Neural cell (in vitro differentiated cells): Measurements from ENCODE around the gene KCNAB1. TPM values are rescaled to one million over a fixed set of nuclear protein-coding genes. Genes with fewer than 3 reads are reported as not detected.
A peak's percentile ranks its signal among the peaks of the same experiment; 100 is the strongest.

Experiments
- H2AFZ ChIP-seq: fragments of 200-600, 300-800 bp; sonication (generic), shearing (Covaris generic); 2 replicates; pipeline ENCODE4 v1.6.0; 2014; ENCODE audit warnings: low read depth, mild to moderate bottlenecking, antibody characterized with exemption, low read length, moderate library complexity
- H3F3A ChIP-seq: fragments of 200-600 bp; shearing (Covaris generic); 2 replicates; pipeline ENCODE4 v1.6.1; 2016; ENCODE audit warnings: mild to moderate bottlenecking, moderate library complexity, mixed read lengths, antibody characterized with exemption, low read length; ENCODE audit not compliant: insufficient read depth, poor library complexity, severe bottlenecking
- H3K27ac ChIP-seq: fragments of 200-600, 300-800 bp; sonication (generic), shearing (Covaris generic); 2 replicates; pipeline ENCODE4 v1.5.1; 2014; ENCODE audit warnings: mild to moderate bottlenecking, low read length, moderate library complexity
- H3K27me3 ChIP-seq: fragments of 300-800, 200-600 bp; sonication (generic), shearing (Covaris generic); 2 replicates; pipeline ENCODE4 v1.6.0; 2014; ENCODE audit warnings: mild to moderate bottlenecking, low read depth, low read length, moderate library complexity; ENCODE audit not compliant: insufficient read depth
- H3K36me3 ChIP-seq: fragments of 300-800, 200-600 bp; sonication (generic), shearing (Covaris generic); 2 replicates; pipeline ENCODE4 v1.5.1; 2014; ENCODE audit warnings: mild to moderate bottlenecking, antibody characterized with exemption, low read length, moderate library complexity; ENCODE audit not compliant: insufficient read depth
- H3K4me2 ChIP-seq: fragments of 300-800, 200-600 bp; sonication (generic), shearing (Covaris generic); 2 replicates; pipeline ENCODE4 v1.6.0; 2014; ENCODE audit warnings: mild to moderate bottlenecking, low read length
- H3K4me3 ChIP-seq: fragments of 300-800, 200-600 bp; sonication (generic), shearing (Covaris generic); 2 replicates; pipeline ENCODE4 v1.5.1; 2014; ENCODE audit warnings: mild to moderate bottlenecking, low read length, moderate library complexity
- H3K79me2 ChIP-seq: fragments of 200-600 bp; shearing (Covaris generic); replicated peaks from 2 replicates; pipeline ENCODE4 v1.6.0; 2014; ENCODE audit warnings: mild to moderate bottlenecking, low read length, moderate library complexity; ENCODE audit not compliant: insufficient read depth
- H3K9ac ChIP-seq: fragments of 300-800, 200-600 bp; sonication (generic), shearing (Covaris generic); 2 replicates; pipeline ENCODE4 v1.6.1; 2016; ENCODE audit warnings: mild to moderate bottlenecking, low read length, mixed read lengths
- H3K9me2 ChIP-seq: fragments of 200-600 bp; shearing (Covaris generic); 2 replicates; pipeline ENCODE4 v1.6.1; 2016; ENCODE audit warnings: mild to moderate bottlenecking, low read length, mixed read lengths; ENCODE audit not compliant: insufficient read depth
- H3K9me3 ChIP-seq: fragments of 200-600, 300-800 bp; sonication (generic), shearing (Covaris generic); 2 replicates; pipeline ENCODE4 v1.6.1; 2016; ENCODE audit warnings: mild to moderate bottlenecking, mixed run types, low read length, moderate library complexity, mixed read lengths
- H4K20me1 ChIP-seq: fragments of 200-600 bp; shearing (Covaris generic); 2 replicates; pipeline ENCODE4 v1.6.1; 2016; ENCODE audit warnings: mild to moderate bottlenecking, mixed run types; ENCODE audit not compliant: insufficient read depth
- EP300 ChIP-seq: fragments of 450-650 bp; conservative IDR thresholded peaks from 2 replicates; pipeline ENCODE4 v1.6.1; 2014; ENCODE audit warnings: antibody characterized with exemption, mild to moderate bottlenecking, moderate library complexity; ENCODE audit not compliant: poor library complexity, severe bottlenecking
- EZH2 ChIP-seq: fragments of 200-600, 300-800 bp; shearing (Covaris generic), sonication (generic); IDR thresholded peaks from 2 replicates; pipeline ENCODE4 v1.6.1; 2014; ENCODE audit warnings: antibody characterized with exemption, low read length, borderline replicate concordance, mild to moderate bottlenecking; ENCODE audit not compliant: insufficient read depth, poor library complexity, severe bottlenecking
- MXI1 ChIP-seq: fragments of 450-650 bp; conservative IDR thresholded peaks from 2 replicates; pipeline ENCODE4 v1.6.1; 2014; ENCODE audit warnings: antibody characterized with exemption, mild to moderate bottlenecking; ENCODE audit not compliant: poor library complexity, severe bottlenecking
- POLR2AphosphoS5 ChIP-seq: IDR thresholded peaks from 2 replicates; pipeline ENCODE4 v1.6.1; 2012
- RAD21 ChIP-seq: fragments of 450-650 bp; conservative IDR thresholded peaks from 2 replicates; pipeline ENCODE4 v1.6.1; 2014; ENCODE audit warnings: antibody characterized with exemption, mild to moderate bottlenecking, moderate library complexity
- SMC3 ChIP-seq: fragments of 450-650 bp; conservative IDR thresholded peaks from 2 replicates; pipeline ENCODE4 v1.6.1; 2014; ENCODE audit warnings: antibody characterized with exemption, mild to moderate bottlenecking, moderate library complexity; ENCODE audit not compliant: poor library complexity
- TAF1 ChIP-seq: IDR thresholded peaks from 2 replicates; pipeline ENCODE4 v1.6.1; 2012; ENCODE audit warnings: low read depth
- polyA plus RNA-seq: library from polyadenylated mRNA; depleted of rRNA; stranded (reverse); fragments of >200 nt; gene quantifications from 2 replicates; pipeline ENCODE4 v1.2.3, GENCODE V29; 2014
- TF ChIP-seq, protein P1 (sequence below): fragments of 450-650 bp; IDR thresholded peaks from 2 replicates; pipeline ENCODE4 v1.5.1; 2014; ENCODE audit warnings: antibody characterized with exemption, mild to moderate bottlenecking, moderate library complexity; ENCODE audit not compliant: poor library complexity, severe bottlenecking
- TF ChIP-seq, protein P2 (sequence below): IDR thresholded peaks from 2 replicates; pipeline ENCODE4 v1.6.1; 2012; ENCODE audit warnings: borderline replicate concordance

The KCNAB1 gene
- polyA plus RNA-seq, 1 donor from 2014 or later: 14.9 TPM

- Histone ChIP-seq H3K9ac (peak within 1 kb of the TSS; percentile 77), H3K4me3 (peak within 1 kb of the TSS; percentile 84), H3K27ac (peak within 1 kb of the TSS; percentile 72), H3K4me2 (peak within 1 kb of the TSS; percentile 81), H3K36me3 (no peaks in the 10 kb centered on the region), H2AFZ (peak within 1 kb of the TSS; percentile 65), H3K79me2 (peaks cover 25% of the 10 kb centered on the region), H4K20me1 (no peaks in the 10 kb centered on the region), H3K9me3 (no peaks in the 10 kb centered on the region), H3F3A (no peaks in the 10 kb centered on the region), H3K27me3 (no peaks in the 10 kb centered on the region), H3K9me2 (no peaks in the 10 kb centered on the region)
- TF ChIP-seq RAD21: peak; percentile 63
- TF ChIP-seq EP300: no peak
- peak; percentile 80 for TF ChIP-seq POLR2AphosphoS5
- peak; percentile 94 for TF ChIP-seq MXI1
- peak; percentile 66 for TF ChIP-seq SMC3
- TF ChIP-seq EZH2: no peak
- TF ChIP-seq, protein P1, sequence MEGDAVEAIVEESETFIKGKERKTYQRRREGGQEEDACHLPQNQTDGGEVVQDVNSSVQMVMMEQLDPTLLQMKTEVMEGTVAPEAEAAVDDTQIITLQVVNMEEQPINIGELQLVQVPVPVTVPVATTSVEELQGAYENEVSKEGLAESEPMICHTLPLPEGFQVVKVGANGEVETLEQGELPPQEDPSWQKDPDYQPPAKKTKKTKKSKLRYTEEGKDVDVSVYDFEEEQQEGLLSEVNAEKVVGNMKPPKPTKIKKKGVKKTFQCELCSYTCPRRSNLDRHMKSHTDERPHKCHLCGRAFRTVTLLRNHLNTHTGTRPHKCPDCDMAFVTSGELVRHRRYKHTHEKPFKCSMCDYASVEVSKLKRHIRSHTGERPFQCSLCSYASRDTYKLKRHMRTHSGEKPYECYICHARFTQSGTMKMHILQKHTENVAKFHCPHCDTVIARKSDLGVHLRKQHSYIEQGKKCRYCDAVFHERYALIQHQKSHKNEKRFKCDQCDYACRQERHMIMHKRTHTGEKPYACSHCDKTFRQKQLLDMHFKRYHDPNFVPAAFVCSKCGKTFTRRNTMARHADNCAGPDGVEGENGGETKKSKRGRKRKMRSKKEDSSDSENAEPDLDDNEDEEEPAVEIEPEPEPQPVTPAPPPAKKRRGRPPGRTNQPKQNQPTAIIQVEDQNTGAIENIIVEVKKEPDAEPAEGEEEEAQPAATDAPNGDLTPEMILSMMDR: peak; percentile 59
- TF ChIP-seq, protein P2, sequence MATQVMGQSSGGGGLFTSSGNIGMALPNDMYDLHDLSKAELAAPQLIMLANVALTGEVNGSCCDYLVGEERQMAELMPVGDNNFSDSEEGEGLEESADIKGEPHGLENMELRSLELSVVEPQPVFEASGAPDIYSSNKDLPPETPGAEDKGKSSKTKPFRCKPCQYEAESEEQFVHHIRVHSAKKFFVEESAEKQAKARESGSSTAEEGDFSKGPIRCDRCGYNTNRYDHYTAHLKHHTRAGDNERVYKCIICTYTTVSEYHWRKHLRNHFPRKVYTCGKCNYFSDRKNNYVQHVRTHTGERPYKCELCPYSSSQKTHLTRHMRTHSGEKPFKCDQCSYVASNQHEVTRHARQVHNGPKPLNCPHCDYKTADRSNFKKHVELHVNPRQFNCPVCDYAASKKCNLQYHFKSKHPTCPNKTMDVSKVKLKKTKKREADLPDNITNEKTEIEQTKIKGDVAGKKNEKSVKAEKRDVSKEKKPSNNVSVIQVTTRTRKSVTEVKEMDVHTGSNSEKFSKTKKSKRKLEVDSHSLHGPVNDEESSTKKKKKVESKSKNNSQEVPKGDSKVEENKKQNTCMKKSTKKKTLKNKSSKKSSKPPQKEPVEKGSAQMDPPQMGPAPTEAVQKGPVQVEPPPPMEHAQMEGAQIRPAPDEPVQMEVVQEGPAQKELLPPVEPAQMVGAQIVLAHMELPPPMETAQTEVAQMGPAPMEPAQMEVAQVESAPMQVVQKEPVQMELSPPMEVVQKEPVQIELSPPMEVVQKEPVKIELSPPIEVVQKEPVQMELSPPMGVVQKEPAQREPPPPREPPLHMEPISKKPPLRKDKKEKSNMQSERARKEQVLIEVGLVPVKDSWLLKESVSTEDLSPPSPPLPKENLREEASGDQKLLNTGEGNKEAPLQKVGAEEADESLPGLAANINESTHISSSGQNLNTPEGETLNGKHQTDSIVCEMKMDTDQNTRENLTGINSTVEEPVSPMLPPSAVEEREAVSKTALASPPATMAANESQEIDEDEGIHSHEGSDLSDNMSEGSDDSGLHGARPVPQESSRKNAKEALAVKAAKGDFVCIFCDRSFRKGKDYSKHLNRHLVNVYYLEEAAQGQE: peak; percentile 53
- TF ChIP-seq TAF1: peak; percentile 60
Measured at GRCh38 chr3:156554842-156555687, 434.7 kb downstream of the KCNAB1 start, which contains the start of gene SSR3. SSR3 (minus strand) TSS chr3:156555117; CDS start chr3:156555089, 28 bp downstream.

GRCh38 chr3:156558389-156558788 is 438.0 kb downstream of the KCNAB1 start:
- TF ChIP-seq, protein P1: no peak
- TF ChIP-seq RAD21: no peak
- TF ChIP-seq MXI1: no peak
- TF ChIP-seq, protein P2: no peak
- TF ChIP-seq EP300: no peak
- TF ChIP-seq TAF1: no peak
- TF ChIP-seq POLR2AphosphoS5: no peak
- H3K9ac ChIP-seq: no peak overlapping the region
- H3K27ac ChIP-seq: no peak overlapping the region
- no peak overlapping the region for H3K4me2 ChIP-seq
- no peaks in the 10 kb centered on the region for H3K9me2 ChIP-seq
- no peaks in the 10 kb centered on the region for H3K27me3 ChIP-seq
- H3F3A ChIP-seq: no peaks in the 10 kb centered on the region
- H3K4me3 ChIP-seq: no peak overlapping the region
- no peak overlapping the region for H2AFZ ChIP-seq
- peaks cover 13% of the 10 kb centered on the region for H3K79me2 ChIP-seq
- no peaks in the 10 kb centered on the region for H3K36me3 ChIP-seq
- no peaks in the 10 kb centered on the region for H4K20me1 ChIP-seq
- no peaks in the 10 kb centered on the region for H3K9me3 ChIP-seq
